Femur (tissue), 1 donor: ENCODE results near the gene LGI4.
"Not testable (repeated sequence)": the region's sequence is repeated elsewhere in the genome, so short reads cannot be mapped to it uniquely, and the experiment has no call there.

Experiments used
- DNase-seq: peaks from one replicate; pipeline ENCODE4 v3.0.0-alpha.2; 2017

The LGI4 gene

GRCh38 chr19:35160629-35161433, 26.0 kb upstream of the LGI4 start:
- no peak for DNase-seq

DNA sequence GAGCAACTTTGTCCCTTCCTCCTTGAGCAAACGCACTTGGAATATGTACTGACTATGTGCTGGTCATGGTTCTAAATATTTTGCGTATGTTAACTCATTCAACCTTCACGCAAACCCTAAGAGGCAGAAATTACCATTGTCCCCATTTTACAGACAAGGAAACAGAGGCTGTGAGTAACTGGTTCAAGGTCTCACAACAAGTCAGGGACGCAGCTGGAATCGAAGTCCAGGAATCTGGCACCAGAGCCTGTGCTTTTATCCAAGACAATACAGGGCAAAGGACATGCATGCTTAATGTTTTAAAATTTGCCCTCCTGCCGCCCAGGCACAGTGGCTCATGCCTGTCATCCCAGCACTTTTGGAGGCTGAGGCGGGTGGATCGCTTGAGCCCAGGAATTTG, 24.7 kb upstream of the LGI4 start:
- no peak for DNase-seq

- no peak for DNase-seq
Observed at GRCh38 chr19:35157431-35157830, 22.6 kb upstream of the LGI4 start.

DNA sequence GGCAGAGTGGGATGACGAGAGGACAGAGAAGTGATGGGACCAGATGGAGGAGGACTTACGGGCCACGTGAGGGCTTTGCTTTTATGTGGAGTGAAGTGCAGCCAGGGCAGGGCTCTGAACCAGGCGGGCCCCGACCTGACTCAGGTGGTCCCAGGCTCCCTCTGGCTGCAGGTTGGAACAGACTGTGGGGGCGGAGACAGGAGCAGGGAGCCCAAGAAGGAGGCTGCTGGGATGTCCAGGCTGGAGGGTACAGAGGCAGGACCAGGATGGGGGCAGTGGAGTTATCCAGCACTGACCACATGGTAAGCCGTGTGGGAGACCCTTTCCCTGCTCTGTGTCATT, 21.8 kb upstream of the LGI4 start:
- no peak for DNase-seq

- DNase-seq = no peak
Observed at GRCh38 chr19:35155981-35156672, 21.3 kb upstream of the LGI4 start.

GRCh38 chr19:35155441-35155840, 20.6 kb upstream of the LGI4 start:
- no peak for DNase-seq

DNA sequence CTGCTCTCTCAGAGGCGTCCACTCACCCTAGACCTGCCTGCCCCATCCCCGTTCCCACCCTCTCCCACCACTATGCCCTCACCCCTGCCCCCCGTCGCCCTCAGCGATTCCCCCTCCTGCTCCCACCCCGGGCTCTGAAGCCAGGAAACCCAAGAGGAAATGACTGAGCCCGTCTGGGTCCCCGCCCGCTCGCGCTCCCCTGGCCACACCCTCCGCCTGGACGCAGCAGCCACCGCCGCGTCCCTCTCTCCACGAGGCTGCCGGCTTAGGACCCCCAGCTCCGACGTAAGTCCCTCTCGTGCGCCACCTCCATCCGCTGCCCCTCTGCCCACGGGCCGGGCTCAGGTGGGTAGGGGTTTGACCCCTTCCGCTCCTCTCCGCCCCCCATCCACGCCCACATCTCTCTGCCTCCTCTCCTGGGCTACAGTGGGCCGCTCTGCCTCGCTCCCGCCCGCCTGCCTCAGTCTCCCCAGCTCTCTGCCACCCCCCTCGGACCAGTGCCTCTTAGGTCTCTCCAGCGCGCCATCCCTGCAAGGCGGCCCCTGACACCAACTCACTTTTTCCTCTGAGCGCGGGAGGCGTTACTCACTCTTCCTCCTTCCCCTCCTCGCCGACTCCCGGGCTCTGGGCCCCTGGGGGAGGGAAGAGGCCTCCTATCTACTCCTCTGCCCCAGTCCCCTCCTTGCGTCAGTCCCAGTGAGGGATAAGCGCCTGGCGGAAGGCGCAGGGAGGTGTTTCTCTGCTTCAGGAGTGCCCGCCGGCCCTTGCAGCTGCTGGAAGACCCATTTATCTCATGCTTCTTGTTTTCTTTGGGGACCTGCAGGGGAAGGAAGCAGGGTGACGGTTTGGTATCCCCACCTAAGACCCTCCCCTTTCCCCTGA, 19.9 kb upstream of the LGI4 start, which contains the start of gene FXYD5:
Gene FXYD5 (plus strand): TSS at position 211 of the 882 bp plus-strand sequence. CDS start 816 bp downstream, outside the sequence.
- DNase-seq = peak; percentile 78

GRCh38 chr19:35153701-35154524, 19.1 kb upstream of the LGI4 start:
- no peak for DNase-seq

DNA sequence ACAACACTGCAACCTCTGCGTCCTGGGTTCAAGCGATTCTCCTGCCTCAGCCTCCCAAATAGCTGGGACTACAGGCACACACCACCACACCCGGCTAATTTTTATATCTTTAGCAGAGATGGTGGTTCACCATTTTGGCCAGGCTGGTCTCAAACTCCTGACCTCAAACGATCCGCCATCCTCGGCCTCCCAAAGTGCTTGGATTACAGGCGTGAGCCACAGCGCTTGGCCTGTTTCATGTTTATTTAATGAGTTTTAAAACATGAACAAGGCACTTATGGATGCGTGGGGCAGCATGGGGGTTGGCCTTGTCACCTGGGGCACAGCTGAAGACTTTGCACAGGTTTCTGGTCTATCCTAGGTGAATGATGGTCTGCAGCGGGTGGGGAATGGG, 18.3 kb upstream of the LGI4 start:
- not testable (repeated sequence) for DNase-seq

DNA sequence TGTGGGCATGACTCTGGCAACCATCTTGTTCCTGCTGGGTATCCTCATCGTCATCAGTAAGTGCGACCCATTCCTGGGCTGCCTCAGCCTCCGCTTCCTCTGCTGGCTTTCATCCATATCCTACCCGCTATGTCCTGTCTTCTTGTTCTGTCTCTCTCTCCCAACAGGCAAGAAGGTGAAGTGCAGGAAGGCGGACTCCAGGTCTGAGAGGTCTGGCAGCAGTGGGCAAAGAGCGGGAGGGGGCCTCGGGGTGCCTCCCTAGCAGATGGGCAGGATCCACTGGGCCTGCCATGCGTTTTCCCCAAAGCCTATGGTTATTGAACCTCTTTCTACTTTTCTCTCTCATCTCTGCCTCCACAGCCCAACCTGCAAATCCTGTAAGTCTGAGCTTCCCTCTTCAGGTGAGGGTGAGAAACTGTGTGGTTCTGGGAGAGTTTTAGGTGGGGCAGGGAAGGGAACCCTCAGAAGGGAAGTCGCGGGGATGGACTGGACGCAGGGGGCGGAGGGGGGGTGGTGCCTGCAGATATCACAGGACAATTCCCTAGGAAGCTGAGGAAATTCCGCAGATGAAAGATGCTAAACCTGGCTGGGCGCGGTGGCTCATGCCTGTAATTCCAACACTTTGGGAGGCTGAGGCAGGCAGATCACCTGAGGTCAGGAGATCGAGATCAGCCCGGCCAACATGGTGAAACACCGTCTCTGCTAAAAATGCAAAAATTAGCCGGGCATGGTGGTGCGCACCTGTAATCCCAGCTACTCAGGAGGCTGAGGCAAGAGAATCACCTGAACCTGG, 16.6 kb upstream of the LGI4 start:
- DNase-seq = no peak

DNA sequence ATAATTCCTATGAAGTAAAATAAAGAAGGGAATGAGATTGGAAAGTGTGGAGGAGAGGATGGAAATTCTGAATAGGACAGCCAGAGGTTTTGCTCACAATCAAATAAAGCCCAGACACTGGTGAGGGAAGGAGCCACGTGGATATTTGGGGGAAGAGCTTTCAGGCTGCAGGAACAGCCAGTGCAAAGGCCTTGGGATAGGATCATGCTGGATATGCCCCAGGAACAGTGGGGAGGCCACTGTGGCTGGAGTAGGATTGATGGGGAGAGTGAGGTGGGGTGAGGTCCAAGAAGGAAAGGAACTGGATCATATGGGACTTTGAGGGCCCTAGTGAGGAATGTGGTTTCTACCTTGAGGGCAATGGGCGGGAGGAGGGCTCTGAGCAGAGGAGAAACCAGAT, 15.6 kb upstream of the LGI4 start:
- DNase-seq = no peak

DNA sequence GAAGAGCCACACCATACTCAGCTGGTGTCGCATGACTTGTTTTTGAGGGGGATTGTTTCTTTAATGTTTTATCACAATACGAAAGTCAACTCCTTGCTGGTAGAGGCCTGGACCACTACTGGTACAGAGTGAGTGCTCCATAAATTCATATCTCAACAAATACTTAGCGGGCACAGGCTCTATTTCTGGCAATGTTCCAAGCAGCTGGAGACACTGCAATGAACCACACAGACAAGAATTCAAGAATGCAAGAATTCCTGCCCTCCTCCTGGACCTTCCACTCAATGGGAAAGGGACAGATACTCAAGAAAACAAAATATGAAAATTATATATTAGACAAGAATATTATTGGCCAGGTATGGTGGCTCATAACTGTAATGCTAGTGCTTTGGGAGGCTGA, 14.6 kb upstream of the LGI4 start:
- DNase-seq = no peak

DNA sequence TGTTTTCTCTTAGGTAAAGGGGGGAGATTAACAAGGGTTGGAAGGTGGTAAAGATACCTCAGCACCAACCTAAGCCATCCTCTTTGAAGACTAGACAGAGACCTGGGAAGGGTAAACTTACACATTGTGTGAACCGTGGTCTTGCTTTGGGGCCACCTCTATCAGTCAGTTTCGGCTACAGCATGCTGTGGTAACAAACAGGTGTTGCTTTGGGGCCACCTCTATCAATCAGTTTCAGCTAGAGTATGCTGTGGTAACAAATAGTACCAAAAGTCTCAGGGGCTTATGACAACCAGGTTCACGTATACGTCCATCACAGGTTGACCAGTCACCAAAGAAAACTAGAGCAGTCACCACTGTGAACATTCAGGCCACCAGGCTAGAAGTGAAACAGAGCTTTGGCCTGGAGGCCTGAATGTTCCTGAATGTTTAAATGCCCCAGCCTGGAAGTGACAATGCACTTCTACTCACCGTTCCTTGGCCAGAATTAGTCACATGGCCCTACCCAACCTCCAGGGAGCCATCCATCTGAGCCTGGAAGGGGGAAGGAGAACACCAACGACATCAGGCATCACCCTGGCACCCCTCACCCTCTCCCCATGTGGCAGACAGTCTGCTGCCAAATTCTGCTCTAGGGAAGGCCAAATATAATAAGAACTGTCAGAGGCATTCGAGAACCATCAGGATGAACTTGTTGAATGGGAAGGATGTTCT, 12.0 kb upstream of the LGI4 start:
- no peak for DNase-seq

GRCh38 chr19:35144600-35145436, 10.0 kb upstream of the LGI4 start:
- no peak for DNase-seq

GRCh38 chr19:35144259-35144599, 9.4 kb upstream of the LGI4 start:
- no peak for DNase-seq

GRCh38 chr19:35143818-35144217, 9.0 kb upstream of the LGI4 start:
- DNase-seq = no peak

- DNase-seq = peak; percentile 56
Observed at GRCh38 chr19:35143231-35143715, 8.4 kb upstream of the LGI4 start, which contains the start of gene FXYD7. Gene FXYD7 (plus strand): TSS chr19:35143255. CDS start chr19:35143334, 79 bp downstream.

DNA sequence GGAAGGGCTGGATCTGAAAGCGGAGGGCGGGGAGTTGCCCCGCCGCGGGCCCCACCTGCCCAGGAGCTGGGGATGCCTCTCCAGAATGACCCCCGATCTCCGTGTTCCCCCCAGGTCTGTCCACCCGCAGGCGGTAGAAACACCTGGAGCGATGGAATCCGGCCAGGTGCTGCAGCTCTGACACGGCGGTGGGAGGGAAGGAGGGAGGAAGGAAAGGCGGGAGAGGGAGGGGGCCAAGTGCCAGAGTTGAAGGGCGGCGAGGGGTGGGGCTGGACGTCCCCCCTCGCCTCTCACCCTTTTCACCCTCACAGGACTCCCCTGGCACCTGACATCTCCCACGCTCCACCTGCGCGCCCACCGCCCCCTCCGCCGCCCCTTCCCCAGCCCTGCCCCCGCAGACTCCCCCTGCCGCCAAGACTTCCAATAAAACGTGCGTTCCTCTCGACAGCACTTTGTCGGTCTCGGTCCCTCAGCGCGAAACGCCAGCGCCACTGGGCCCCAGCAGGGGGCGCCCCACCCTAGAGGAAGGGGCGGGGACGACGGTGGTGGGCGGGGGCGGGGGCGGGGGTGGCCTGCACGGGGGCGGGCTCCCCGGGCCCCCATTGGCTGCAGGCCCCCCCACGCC, 7.9 kb upstream of the LGI4 start:
- peak; percentile 65 for DNase-seq
